Heart right ventricle (tissue), 16 donors: ENCODE results near the gene PIGX. TPM values are rescaled to one million over a fixed set of nuclear protein-coding genes. Genes with fewer than 3 reads are reported as not detected.

Experiments used
- ATAC-seq, 8 donors: fragments of 200-7000 bp; cut with Tn5 transposase; one replicate each; pipeline ENCODE4 v1.9.1; 2020; ENCODE audit warnings: mild to moderate bottlenecking in 8 of 8, moderate library complexity in 8 of 8, moderate number of reproducible peaks in 1 of 8
- DNase-seq, 2 donors: peaks; one replicate each; pipeline ENCODE4 v3.0.0-alpha.2; 2020
- H3K27ac ChIP-seq, 10 donors: fragments of 200-600 bp; sonication (generic) in 2 of 10; one replicate each; pipeline versions ENCODE4 v1.5.0 to v1.8.0; 2020 to 2022; ENCODE audit warnings: mild to moderate bottlenecking in 3 of 10
- H3K27me3 ChIP-seq, 7 donors: fragments of 200-600 bp; one replicate each; pipeline ENCODE4 v1.8.0; 2021 to 2022; ENCODE audit warnings: mild to moderate bottlenecking in 2 of 7
- H3K36me3 ChIP-seq, 9 donors: fragments of 200-600 bp; sonication (generic) in 1 of 9; one replicate each; pipeline versions ENCODE4 v1.5.0 to v1.8.0; 2020 to 2022; ENCODE audit warnings: mild to moderate bottlenecking in 2 of 9
- H3K4me1 ChIP-seq, 9 donors: fragments of 200-600 bp; sonication (generic) in 1 of 9; one replicate each; pipeline versions ENCODE4 v1.5.0 to v1.8.0; 2020 to 2022; ENCODE audit warnings: mild to moderate bottlenecking in 4 of 9
- H3K4me3 ChIP-seq, 10 donors: fragments of 200-600 bp; sonication (generic) in 2 of 10; one replicate each; pipeline versions ENCODE4 v1.5.0 to v1.8.0; 2020 to 2022; ENCODE audit warnings: mild to moderate bottlenecking in 7 of 10, moderate library complexity in 2 of 10
- H3K9me3 ChIP-seq, 11 donors: fragments of 200-600 bp in 10 of 11; sonication (generic) in 2 of 11; one replicate each; pipeline versions ENCODE4 v1.5.0 to v1.8.0; 2013 to 2022; ENCODE audit warnings: mild to moderate bottlenecking in 2 of 11, control low read depth in 1 of 11, moderate library complexity in 1 of 11
- WGBS, 2 donors: extraction: QIAGEN DNeasy Blood & Tissue Kit; methylation state at CpG; one replicate each; pipeline ENCODE4 v1.1.7; 2013; ENCODE audit warnings: inconsistent platforms in 1 of 2; 5-methylcytosine and 5-hydroxymethylcytosine counted together
- intact Hi-C, 10 donors: fragments of 100-400 bp; cut with DNase I; formaldehyde crosslinking; loops; one replicate each; pipeline versions ENCODE4 v1.11.1 to v1.14.2; 2022
- polyA plus RNA-seq, 2 donors: library from polyadenylated mRNA; stranded (reverse); fragments of 200-250 nt; gene quantifications; one replicate each; pipeline ENCODE4 v1.2.3, GENCODE V29; 2013
- total RNA-seq, 10 donors: library from RNA; stranded (reverse); fragmentation: NEBNext Ultra II Directional in 3 of 10; extraction: Animal tissue kit (Norgen Biotek cat#: 25700) in 3 of 10; gene quantifications; one replicate each; pipeline versions ENCODE4 v1.2.1 to v1.2.4, GENCODE V29; 2021 to 2023
- TF ChIP-seq, protein P1 (sequence below), 9 donors: fragments of 200-600 bp; sonication (generic) in 2 of 9; IDR thresholded peaks; one replicate each; pipeline versions ENCODE4 v1.5.0 to v1.8.0; 2021 to 2022; ENCODE audit warnings: antibody characterized with exemption in 9 of 9, mild to moderate bottlenecking in 5 of 9, moderate library complexity in 1 of 9
- donor health status: Arrhythmogenic right ventricular cardiomyopathy.
- donor health status: ischemic (EF 13 %, LVEDD 7.1; RV severe dilation, severe dysfunction).
- donor health status: healthy with polysubstance abuse.
- donor health status: DM: no; HTN: yes; CAD: no.
- donor health status: DM: no; HTN: no; CAD: no.
- donor health status: ischemic (EF 25% LVEDD 6.9; RV normal size, moderate dysfunction).
- donor health status: ischemic (EF 25% LVEDD 5.7; RV mildly dilated, moderate dysfunction).
- donor health status: healthy.
- donor health status: DM: yes; HTN: yes; CAD: no.
- donor health status: Ischemic cardiomyopathy.
- donor health status: ischemic (EF 35%, LVEDD 5.7; RV mildly dilated, moderate dysfunction).
- donor health status: nonischemic (EF 11% LVEDD 7.7; RV severe dilation, severe dysfunction).
- donor health status: DM: yes; HTN: yes; CAD: no.
- donor health status: PGD.
- donor health status: ischemic (EF 29% LVEDD 5.4; RV normal size, mild dysfunction).
- donor health status: nonischemic (EF 23%, LVEDD 6.1; RV moderate dilation, normal function).

Gene PIGX
- total and polyA plus RNA-seq, 12 donors = 8.3 to 21.9 (median 16.3) TPM

DNA sequence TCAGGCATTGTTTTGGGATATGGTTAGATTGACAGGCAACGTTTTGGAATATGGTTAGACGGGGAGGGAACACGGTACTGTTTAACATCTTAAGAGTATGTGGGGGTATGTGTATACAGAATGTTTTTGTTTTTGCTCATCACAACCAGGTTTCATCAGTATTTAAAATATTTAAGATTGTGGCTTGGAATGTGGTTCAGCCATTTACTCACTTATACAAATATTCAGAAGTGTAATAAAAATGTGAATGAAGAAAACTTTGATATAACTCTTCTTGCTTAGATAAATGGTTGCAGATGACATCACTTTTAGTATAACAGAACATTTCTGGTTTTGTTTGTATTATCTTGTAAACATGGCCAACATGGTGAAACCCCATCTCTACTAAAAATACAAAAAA, 23.6 kb downstream of the PIGX start:
- peaks cover 0 to 33% (median 7%) of the 10 kb centered on the region in 9 donors for H3K36me3 ChIP-seq
- intact Hi-C loops = loop anchor here in 1 of 10 donors (5.0 kb wide), 1 partner anchor 207 kb away; the partner anchor contains the start of gene NCBP2
- peaks cover 0 to 4% (median 0%) of the 10 kb centered on the region in 11 donors for H3K9me3 ChIP-seq
- WGBS, 2 donors = 94 to 95% methylated on average over 3 of the region's 3 CpGs
- ATAC-seq = no peak
- TF ChIP-seq, protein P1, sequence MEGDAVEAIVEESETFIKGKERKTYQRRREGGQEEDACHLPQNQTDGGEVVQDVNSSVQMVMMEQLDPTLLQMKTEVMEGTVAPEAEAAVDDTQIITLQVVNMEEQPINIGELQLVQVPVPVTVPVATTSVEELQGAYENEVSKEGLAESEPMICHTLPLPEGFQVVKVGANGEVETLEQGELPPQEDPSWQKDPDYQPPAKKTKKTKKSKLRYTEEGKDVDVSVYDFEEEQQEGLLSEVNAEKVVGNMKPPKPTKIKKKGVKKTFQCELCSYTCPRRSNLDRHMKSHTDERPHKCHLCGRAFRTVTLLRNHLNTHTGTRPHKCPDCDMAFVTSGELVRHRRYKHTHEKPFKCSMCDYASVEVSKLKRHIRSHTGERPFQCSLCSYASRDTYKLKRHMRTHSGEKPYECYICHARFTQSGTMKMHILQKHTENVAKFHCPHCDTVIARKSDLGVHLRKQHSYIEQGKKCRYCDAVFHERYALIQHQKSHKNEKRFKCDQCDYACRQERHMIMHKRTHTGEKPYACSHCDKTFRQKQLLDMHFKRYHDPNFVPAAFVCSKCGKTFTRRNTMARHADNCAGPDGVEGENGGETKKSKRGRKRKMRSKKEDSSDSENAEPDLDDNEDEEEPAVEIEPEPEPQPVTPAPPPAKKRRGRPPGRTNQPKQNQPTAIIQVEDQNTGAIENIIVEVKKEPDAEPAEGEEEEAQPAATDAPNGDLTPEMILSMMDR (IDR thresholded peaks at IDR 0.05) = no peak
- DNase-seq = no peak
- H3K4me1 ChIP-seq = peaks cover 0 to 7% (median 0%) of the 10 kb centered on the region in 9 donors
- H3K27ac ChIP-seq = no peak overlapping the region
- H3K27me3 ChIP-seq = no peaks in the 10 kb centered on the region
- no peak overlapping the region for H3K4me3 ChIP-seq

DNA sequence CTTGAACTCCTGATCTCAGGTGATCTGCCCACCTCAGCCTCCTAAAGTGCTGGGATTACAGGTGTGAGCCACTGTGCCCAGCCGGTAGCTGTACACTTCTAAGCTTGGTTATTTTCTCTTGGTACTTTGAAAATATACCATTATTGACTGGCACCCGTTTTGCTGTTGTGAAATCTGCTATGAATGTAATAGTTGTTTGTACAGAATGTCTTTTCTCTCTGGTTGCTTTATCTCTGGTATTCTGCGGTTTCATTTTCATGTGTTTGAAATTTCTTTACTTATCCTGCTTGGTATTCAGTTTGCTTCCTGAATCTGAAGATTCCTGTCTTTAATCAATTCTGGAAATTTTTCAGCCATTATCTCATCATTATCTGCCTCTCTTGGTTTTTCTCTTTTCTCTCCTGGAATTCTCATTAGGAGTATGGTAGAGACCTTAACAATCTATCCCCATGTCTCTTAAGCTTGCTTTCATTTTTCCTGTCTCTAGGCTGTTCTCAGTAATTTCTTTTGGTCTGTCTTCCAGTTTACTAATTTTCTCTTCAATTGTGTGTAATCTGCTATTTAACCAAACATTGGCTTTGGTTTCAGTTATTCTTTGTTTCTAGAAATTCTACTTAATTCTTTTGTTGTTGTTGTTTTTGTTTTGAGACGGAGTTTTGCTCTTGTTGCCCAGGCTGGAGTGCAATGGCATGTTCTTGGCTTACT, 24.6 kb downstream of the PIGX start:
- 96 to 97% methylated on average over 4 of the region's 4 CpGs for WGBS, 2 donors
- Histone ChIP-seq H3K36me3 (peaks cover 0 to 23% (median 0%) of the 10 kb centered on the region in 9 donors), H3K9me3 (peaks cover 0 to 4% (median 0%) of the 10 kb centered on the region in 11 donors), H3K27ac (no peak overlapping the region), H3K4me1 (peaks cover 0 to 15% (median 8%) of the 10 kb centered on the region in 9 donors), H3K27me3 (no peaks in the 10 kb centered on the region), H3K4me3 (no peak overlapping the region)
- ATAC-seq (no peak), DNase-seq (no peak)
- TF ChIP-seq, protein P1 (IDR thresholded peaks at IDR 0.05) = no peak
- intact Hi-C loops = loop anchor here in 1 of 10 donors (5.0 kb wide), 1 partner anchor 205 kb away; the partner anchor contains the start of gene NCBP2

DNA sequence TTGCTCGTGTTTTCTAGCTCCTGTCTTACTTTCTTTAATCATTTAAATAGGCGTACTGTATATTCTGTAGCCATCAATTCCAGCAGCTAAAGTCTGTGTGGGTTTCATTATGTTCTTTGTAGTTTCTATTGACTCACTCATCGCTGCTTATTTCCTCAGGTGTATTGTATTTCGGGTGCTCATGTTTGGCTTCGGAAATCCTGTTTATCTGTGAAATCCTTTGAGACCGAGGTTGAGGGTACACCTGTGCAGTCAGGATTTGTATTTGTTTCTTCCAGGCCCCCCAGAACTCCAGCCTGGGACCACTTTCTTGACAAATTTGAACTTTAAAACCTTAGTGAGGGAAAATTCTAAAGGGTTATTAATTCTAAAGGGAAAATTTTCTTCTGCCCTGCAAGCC, 25.5 kb downstream of the PIGX start:
- H3K27me3 ChIP-seq = no peaks in the 10 kb centered on the region
- ATAC-seq (no peak), DNase-seq (no peak)
- H3K27ac ChIP-seq = no peak overlapping the region
- intact Hi-C loops = loop anchor here in 1 of 10 donors (5.0 kb wide), 1 partner anchor 205 kb away; the partner anchor contains the start of gene NCBP2
- 91 to 97% methylated on average over 6 of the region's 6 CpGs for WGBS, 2 donors
- H3K4me1 ChIP-seq = peaks cover 0 to 23% (median 13%) of the 10 kb centered on the region in 9 donors
- no peak overlapping the region for H3K4me3 ChIP-seq
- TF ChIP-seq, protein P1 (IDR thresholded peaks at IDR 0.05) = no peak
- H3K36me3 ChIP-seq = peaks cover 0 to 19% (median 0%) of the 10 kb centered on the region in 9 donors
- peaks cover 0 to 4% (median 0%) of the 10 kb centered on the region in 11 donors for H3K9me3 ChIP-seq

DNA sequence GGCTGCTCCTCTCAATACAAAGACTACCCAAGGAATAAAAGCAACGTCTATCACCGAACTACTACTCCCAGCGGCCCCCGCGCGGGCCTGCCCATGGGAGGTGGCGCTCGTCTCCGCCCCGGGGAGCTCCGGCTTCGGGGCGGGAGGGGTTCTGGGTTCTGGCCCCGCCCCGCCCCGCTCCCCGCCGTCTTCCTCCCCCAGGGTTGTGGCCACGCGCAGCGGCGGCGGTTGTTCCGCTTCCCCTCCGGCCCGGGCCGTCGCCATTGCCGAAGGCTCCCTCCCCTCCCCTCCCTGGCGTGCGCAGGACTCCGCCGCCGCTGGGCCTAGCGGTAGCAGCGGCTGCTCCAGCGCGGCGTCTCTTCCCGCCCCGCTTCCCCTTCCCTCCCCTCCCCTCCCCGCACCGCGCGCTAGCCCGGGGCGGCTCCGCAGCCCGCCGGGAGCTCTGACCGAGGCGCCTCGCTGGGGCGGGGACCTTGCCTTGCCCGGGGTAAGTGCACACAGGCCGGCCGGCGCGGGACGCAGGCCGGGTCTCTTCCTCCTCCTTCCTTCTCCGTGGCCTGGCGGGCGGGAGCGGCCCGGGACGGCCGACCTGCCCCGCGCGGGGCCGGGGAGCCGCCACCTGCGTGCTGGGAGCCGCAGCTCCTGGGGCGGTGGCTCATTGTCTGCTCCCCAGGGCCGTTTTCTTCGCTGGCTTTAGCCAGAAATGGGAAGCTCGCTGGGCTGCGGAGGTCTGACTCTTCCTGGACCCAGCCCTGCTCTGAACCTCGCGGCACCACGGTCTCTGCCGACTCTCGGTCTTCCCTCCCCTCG, 27.7 kb downstream of the PIGX start, which contains the start of gene PAK2:
Gene PAK2, plus strand, starts transcription at position 187 of the 810 bp plus-strand sequence. CDS start 42,790 bp downstream, outside the sequence.
- Histone ChIP-seq H3K27ac (peak within 1 kb of the TSS; percentile 96 to 99 (median 98)), H3K4me3 (peak within 1 kb of the TSS; percentile 82 to 99 (median 91)), H3K9me3 (peaks cover 0 to 4% (median 0%) of the 10 kb centered on the region in 11 donors), H3K4me1 (peaks cover 0 to 39% (median 17%) of the 10 kb centered on the region in 9 donors), H3K27me3 (no peaks in the 10 kb centered on the region), H3K36me3 (peaks cover 0 to under 1% (median 0%) of the 10 kb centered on the region in 9 donors)
- ATAC-seq (peak; percentile 97 to 99 (median 98)), DNase-seq (peak; percentile 93 to 94)
- intact Hi-C loops = loop anchor here in 2 of 10 donors (5.0 kb wide), 2 partner anchors 72 to 202 kb away; partner anchors contain the start of gene NCBP2 (in 1 of the 2)
- TF ChIP-seq, protein P1 (IDR thresholded peaks at IDR 0.05) = peak in 3 of 9 donors; percentile 25 to 37 (median 29)
- WGBS, 2 donors = 1% methylated on average over 71 to 86 of the region's 86 CpGs
